NCI-H1930 (cell line): Measurements from ENCODE around the gene AP1M2.

Experiments used
- DNase-seq, 2 experiments: peaks; one replicate each; lab custom pipeline; 2025; lab: John Stamatoyannopoulos, UW

AP1M2 gene

DNA sequence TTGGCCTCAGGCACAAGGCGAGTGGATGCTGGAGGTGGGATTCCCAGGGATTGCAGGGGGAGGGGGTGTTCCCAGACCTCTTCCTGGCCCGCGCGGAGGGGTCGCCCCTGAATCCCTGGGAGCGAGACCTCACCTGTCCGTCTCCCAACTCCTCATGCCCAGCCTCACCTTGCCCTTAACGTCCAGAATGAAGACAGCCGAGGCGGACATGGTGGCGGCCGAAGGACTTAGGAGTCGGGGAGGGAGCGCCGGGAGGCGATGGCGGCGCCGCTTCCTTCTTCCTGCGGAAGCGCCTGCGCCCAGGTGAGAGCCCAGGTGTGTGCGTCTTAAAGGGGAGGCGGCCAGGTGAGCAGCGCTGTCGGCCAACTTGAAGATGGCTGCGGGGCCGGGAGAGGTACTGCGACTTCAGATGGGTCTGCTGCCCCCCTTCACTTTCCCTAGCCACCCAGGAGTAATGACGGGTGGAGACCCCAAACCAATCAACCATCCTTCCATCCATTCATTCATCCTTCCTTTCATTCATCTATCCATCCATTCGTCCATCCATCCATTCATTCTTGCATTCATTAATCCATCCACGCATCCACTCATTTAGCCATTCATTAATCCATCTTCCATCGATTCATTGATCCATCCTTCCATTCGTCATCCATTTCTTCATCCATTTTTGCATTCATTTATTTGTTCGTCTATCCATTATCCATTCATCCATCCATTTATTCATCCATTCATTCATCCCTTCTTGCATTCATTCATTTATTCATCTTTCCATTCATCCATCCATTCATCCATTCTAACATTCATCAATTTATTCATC, at the start of gene AP1M2:
Gene AP1M2 (minus strand): TSS at position 291 of the 817 bp plus-strand sequence. CDS start 81 bp downstream, at position 210.
- no peak for DNase-seq

DNA sequence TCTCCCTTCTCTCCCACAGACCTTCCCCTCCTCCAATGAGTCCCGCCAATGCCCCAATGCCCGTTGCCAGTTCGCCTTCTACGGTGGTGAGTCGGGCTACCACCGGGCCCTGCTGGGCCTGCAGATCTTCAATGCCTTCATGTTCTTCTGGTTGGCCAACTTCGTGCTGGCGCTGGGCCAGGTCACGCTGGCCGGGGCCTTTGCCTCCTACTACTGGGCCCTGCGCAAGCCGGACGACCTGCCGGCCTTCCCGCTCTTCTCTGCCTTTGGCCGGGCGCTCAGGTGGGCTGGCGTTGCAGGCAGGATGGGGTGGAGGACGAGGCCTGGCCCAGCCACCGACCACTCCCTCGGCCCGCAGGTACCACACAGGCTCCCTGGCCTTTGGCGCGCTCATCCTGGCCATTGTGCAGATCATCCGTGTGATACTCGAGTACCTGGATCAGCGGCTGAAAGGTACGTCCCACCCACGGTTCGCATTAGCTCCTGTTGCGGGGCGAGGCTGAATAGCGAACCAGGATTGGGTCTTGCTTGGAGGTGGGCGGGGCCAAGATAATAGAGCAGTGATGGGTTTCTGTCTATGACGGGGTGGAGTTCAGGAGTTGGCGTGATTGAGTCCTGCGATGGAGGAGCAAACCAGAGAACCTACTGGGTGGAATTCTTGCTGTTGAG, 49.3 kb upstream of the AP1M2 start:
- no peak for DNase-seq

DNA sequence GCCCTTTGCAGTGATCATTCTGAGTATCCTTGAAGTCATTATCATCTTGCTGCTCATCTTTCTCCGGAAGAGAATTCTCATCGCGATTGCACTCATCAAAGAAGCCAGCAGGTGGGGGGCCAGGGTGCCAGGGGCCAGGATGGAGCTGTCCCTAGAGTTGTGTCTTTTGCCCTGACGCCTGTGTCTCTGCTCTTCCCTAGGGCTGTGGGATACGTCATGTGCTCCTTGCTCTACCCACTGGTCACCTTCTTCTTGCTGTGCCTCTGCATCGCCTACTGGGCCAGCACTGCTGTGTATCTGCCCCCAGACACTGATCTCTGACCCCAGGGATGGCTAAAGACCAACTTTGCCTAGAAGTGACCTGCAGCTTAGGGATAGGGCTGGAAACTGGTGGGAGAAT, 47.9 kb upstream of the AP1M2 start:
- DNase-seq, result no peak

DNA sequence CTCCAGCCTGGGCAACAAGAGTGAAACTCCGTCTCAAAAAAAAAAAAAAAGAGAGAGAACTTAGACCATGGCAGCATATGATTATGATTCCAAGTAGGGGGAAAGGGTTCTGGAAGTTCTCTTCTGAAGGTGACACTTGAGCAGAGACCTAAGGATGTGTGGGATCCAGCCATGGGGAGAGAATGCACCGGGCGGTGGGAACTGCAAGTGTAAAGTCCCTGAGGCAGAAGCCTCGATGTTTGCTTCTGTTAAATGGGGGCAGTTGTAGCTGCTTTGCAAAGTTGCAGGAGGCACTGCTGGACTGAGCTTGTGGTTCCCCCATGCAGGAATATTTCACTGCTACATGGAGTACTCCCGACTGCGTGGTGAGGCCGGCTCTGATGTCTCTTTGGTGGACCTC, 47.3 kb upstream of the AP1M2 start:
- no peak for DNase-seq

DNA sequence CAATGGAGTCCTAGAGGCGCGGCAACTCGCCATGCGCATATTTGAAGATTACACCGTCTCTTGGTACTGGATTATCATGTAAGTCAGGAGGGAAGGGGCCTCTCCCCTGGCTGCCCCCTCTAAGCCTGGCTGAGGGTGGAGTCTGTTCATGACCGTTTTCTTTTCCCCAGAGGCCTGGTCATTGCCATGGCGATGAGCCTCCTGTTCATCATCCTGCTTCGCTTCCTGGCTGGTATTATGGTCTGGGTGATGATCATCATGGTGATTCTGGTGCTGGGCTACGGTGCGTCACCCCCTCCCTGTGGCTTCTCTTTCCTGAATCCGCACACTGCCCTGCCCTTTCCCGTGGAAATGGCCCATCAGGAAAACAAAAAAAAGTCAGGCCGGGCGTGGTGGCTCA, 44.8 kb upstream of the AP1M2 start:
- DNase-seq, result no peak

DNA sequence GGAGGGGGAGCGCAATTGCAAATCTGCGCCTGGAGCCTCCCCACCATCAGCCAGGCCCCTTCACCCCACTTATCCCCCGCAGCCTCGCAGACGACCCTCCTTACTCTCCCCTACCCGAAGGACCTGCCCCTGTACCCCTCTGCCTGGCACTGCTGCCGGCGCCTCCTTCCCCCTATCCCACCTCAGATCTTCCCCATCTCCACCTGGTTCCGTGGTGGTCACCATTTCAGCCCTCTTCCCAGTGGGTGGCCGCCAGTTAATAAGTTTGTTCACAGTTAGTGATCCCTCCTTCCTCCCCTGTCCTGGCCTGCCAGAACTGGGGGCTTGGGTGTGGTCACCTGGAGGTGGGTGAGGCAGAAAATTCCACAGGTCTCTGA, 38.6 kb upstream of the AP1M2 start:
- DNase-seq, result no peak

DNA sequence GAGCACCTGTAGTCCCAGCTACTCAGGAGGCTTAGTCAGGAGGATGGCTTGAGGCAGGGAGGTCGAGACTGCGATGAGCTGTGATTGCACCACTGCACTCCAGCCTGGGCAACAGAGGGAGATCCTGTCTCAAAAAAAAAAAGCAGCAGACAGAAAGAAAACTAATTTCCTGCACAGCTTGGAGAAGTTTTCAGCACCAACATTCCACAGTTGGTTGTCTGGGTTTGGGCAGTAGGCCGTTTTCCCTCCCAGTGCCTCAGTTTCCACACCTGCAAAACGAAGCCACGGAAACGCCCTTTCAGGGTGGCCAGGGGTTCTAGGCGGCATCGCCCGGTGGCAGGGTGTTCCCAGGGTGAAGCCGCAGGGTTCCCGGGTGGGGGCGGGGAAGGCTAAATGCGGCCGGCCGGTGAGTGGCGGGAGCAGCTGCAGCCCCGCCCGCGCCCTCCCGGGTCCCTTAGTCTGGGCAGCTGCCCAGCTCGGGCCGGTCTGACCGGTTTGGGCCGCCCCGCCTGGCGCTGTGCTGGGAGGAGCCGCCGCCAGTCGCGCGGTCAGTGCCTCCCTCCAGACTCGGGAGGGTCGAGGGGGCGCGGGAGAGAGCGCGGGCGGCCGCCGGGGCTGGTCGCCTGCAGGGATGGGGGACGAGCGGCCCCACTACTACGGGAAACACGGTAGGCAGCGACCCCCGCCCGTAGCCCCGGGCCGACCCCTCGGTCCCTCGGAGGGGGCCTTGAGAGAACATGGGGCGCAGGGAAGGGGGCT, 38.1 kb upstream of the AP1M2 start, which contains the start of gene SLC44A2:
Gene SLC44A2 (plus strand): TSS at position 551 of the 759 bp plus-strand sequence. CDS start 81 bp downstream, at position 632.
- peak in 1 of 2 experiments; percentile 18 for DNase-seq

DNA sequence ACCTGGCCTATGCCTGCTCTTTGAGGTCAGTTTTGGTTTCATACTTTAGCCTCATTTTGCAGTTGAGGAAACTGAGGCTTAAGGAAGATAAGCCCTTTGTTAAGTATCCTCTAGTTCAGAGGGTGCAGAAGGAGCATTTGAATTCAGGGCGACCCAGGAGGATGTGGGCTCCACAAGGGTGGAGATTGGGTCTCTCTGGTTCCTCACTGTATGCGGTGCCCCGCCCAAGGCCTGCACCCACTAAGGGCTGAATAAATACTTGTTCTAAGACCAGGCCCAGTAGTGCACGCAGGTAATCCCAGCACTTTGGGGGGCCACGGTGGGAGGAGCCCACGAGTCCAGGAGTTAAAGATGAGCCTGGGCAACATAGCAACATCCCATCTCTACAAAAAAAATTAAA, 37.5 kb upstream of the AP1M2 start:
- DNase-seq, result no peak

DNA sequence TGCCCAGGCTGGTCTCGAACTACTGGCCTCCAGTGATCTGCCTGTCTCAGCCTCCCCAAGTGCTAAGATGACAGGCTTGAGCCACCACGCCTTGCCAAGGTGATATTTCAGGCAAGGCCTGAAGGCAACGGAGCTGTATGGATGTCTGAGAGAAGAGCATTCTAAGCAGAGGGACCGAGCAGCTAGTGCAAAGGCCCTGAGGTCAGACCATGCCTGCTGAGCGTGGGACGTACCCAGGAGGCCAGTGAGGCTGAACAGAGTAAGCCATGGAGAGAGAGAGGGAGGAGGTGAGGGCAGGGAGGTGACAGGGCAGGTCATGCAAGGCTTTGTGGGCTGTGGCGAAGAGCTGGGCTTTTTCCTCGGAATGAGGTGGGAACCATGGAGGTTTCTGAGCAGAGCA, 34.9 kb upstream of the AP1M2 start:
- no peak for DNase-seq

DNA sequence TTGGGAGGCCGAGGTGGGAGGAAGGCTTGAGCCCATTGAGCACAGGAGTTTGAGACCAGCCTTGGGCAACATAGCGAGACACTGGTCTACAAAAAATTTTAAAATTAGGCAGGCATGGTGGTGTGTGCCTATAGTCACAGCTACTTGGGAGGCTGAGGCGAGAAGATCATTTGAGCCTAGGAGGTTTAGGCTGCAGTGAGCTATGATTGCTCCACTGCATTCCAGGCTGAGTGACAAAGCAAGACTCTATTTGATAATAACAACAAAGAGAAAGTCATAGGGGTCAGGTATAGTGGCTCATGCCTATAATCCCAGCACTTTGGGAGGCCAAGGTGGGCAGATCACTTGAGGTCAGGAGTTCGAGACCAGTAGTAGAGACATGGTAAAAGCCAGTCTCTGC, 33.7 kb upstream of the AP1M2 start:
- DNase-seq, result no peak

DNA sequence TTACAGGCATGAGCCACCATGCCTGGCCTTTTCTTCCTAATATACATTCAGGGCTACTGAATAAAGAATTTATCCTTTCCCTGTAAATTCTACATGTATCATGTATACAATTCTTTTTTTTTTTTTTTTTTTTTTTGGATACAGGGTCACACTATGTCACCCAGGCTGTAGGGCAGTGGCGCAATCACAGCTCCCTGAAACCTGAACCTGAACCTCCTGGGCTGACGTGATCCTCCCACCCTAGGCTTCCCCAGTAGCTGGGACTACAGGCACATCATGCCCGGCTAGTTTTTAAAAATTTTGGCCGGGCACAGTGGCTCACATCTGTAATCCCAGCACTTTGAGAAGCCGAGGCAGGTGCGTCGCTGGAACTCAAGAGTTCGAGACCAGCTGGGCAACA, 31.7 kb upstream of the AP1M2 start:
- DNase-seq, result no peak

DNA sequence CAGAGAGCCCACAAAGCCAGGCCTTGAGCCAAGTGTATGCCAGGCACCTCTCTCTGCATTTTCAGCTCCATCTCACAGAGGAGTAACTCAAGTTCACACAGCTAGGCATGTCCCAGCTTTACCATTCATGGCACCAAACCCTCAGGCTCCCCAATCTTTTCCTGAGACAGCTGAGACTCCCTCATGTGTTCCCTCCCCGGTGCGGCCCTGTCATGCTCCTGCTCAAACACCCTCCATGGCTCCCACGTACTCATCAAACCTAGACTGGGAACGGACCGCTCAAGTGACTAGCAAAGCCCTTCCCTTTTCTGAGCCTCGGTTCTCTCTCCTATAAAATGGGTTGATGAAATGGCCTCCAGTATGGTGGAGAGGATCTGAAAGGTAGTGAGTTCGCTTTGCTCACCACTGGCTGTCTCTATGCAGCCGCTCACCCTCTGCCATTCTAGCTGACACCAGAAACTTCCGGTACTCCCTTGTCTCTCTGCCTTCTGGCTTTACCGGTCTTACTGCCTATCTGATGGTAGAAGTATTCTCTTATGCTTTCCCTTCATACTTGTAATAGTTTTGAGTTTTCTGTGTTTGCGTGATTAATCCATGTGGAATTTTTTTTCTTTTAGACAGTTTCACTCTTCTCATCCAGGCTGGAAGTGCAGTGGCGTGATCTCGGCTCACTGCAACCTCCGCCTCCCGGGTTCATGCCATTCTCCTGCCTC, 30.5 kb upstream of the AP1M2 start:
- DNase-seq, result no peak

DNA sequence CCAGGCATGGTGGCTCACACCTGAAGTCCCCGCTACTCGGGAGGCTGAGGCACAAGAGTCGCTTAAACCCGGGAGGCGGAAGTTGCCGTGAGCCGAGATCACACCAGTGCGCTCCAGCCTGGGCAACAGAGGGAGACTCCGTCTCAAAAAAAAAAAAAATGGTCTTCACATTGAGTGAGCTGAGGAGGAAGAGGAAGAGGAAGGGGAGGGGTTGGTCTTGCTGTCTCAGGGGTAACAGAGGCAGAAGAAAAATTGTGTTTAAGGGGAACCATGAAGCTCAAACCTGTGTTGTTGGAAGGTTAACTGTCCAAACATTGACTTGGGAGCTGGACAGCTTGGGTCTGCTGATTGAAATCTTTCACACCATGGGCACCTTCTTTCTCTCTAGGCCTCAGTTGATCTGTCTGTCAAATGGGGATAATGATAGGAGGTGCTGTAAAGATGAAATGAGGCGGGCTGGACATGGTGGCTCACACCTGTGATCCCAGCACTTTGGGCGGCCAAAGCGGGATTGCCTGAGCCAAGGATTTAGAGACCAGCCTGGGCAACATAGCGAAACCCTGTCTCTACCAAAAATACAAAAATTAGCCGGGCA, 28.4 kb upstream of the AP1M2 start:
- DNase-seq, result no peak

DNA sequence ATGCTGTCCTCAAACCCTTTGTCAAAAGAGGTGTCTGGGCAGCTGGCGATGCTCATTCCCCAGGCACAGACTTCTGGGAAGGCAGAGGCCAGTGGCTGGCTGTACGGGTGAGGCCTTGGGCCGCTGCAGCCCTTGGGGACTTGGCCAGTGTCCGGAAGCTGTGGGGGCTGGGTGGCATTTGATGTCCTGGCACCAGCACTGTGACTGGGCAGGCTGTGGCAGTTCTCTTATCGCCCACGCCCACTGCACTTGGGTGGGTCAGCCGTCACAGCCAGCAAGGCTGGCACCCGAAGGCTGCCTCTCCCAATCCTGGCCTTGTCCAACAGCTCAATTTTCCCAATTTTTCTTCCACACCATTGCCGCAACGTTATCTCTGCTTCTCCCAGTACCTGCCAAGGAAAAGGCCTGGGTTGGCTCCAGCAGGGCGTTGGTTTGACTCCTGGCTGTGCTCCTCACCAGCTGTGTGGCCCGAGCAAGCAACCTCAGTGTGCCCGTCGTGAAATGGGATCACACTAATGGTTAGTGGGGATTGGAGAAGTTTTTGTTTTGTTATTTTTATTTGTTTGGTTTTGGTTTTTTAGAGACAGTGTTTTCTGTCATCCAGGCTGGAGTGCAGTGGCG, 25.5 kb upstream of the AP1M2 start:
- DNase-seq, result no peak

DNA sequence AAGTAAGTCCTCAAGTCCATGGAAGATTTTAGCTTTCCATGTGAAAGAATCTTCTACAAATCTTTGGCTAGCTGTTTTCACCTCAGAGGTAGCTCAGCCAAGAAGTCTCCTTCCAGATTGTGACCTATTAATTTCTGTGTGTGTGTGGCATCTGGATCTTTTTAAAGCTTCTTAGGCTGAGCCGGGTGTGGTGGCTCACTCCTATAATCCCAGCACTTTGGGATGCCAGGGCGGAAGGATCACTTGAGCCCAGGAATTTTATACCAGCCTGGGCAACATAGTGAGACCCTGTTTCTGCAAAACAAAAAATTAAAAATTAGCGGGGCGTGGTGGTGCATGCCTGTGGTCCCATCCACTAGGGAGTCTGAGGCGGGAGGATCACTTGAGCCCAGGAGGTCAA, 24.8 kb upstream of the AP1M2 start:
- no peak for DNase-seq

DNA sequence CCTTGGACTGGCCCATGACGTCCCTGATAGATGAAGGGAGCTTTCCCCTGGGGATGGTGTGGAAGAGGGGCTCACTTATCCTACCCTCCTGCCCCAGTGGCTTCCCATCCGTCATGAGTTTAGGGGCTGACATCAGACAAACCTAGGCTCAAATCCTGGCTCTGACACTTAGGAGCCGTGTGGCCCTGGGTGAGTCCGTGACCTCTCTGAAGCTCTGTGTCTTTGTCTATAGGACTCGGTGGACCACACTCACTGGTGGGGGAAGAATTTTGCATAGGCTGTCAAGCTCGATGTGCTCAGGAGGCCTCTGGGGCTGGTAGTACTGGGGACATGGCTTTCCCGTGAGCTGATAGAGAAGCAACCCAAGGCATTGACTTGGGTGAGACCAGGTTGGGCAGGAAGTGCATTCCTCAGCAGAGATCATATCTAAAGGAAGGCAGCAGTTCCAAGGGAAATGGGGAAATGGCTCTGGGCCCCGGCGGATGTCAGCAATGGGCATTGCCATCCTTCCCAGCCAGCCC, 17.4 kb upstream of the AP1M2 start:
- no peak for DNase-seq

DNA sequence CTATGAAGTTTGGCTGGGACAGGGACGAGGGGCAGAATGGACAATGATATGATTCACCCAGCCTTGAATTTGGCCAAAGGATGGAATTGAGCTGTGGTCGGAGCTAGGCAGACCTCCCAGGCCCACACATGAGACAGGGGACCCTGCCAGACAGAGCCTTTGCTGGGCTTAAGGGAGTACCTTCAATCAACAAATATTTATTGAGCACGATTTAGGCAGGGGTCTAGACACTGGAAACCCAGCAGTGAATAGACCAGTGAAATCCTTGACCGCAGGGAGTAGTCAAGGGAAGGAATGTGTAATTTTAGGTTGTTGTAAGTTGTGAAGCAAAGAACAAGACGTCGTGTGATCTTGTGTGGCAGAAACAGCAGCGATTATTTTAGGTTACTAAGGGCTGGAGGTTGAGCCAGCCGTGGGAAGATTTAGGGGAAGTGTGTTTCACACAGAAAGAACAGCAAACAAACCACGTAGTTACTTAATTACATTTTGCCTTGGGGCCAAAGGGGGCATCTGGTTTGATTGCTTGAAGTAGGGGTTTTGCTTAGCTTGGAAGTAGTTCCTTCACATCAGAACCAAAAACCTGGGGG, 16.9 kb upstream of the AP1M2 start:
- DNase-seq, result no peak

DNA sequence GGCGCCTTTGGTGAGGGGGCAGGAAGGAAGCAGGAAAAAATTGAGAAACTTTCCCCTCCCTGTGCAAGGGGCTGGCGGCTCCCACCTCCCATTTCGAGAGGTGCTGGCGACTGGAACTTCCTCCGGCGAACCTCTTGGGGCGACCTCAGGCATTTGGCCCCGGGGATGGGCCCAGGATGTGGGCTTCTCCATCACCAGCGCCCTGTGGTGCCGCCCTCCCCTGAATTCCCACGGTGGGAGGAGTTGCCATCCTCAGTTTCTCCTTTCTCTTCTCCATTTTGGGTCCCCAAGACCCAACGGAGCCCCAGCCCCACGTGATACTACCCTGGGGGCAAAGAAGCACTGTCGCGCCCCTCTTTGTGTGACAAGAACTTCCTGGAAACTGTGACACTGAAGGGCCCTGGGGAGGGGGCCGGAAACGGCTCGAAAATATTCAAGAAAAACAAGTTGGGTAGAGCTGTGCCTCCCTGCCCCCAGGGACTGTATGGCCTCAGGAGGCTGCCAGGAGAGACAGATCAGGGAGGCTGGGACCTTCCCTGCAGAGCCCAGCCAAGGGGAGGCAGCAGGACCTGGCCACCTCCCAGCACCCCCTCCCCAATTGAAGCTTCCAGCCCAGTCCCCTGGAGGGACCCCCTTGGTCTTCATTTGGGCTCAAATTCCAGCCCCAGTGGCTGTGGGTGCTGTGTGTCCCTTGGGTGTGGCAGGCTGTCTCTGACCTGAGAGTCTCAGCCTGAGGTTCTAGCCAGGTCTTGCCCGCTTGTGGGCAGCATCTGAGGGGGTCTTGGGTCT, 16.2 kb upstream of the AP1M2 start:
- DNase-seq, result no peak

DNA sequence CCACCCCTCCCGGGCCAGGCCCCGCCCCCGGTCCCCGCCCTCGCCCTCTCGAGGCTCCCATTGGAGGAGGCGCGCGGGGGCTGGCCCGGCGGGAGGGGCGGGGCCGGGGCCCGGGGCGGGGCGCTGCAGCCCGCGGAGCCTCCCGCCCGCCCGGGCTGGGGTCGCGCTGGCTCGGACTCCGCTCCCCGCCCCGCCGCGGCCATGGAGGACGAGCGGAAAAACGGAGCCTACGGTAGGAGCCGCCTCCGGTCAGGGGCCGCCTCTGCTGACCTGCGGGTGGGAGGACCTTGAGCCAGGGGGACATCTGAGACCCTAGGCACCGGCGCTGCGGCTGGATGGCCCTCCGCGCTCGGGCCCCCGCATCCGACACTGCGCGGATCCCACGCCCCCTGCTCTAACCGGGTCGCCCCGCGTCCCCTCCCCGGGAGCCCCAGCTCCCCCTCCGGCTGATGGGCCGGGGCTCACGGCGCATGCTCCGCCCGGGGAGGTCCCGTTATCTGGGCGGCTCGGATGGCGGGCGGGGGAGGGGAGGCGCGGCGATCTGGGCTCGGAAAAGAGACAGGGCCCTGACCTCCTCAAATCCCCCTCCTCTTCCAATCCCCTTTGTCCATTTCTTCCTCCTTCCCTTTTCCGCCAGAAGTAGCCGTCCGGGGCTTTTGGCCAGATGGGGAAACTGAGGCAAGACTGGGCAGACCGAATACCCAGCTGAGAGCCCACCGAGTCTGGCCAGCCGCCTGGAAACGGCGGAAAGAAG, 15.4 kb upstream of the AP1M2 start:
- DNase-seq, result peak; percentile 46 to 61
